GM19397 (cell line): ENCODE results near the gene IFNA14.

Experiments used
- ATAC-seq: cut with Tn5 transposase; IDR thresholded peaks from one replicate; pipeline ENCODE4 v1.9.1; 2021; ENCODE audit warnings: mild to moderate bottlenecking, moderate library complexity; ENCODE audit not compliant: unreplicated experiment

IFNA14 gene

DNA sequence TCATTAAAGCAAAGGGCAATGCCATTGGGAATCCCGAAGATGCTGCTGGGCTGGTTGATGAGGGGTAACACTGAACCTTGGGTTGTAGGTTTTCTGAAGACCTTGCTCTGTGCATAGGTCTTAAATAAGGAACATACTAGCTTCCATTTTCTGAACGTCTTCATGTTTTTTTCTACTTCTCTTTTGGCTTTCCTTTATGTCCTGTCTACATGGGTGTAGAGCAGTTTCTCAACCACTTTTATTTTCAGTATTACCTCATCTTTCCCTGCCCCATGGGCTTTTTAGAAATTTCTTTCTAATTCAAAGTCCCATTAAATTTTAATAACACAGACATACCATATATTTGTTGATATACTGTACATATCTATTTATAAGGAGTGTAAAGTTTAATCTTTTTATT is at the start of gene IFNA14:
Gene IFNA14 (minus strand): TSS at position 95 of the 400 bp plus-strand sequence. CDS start 70 bp downstream, at position 25.
- ATAC-seq = no peak

DNA sequence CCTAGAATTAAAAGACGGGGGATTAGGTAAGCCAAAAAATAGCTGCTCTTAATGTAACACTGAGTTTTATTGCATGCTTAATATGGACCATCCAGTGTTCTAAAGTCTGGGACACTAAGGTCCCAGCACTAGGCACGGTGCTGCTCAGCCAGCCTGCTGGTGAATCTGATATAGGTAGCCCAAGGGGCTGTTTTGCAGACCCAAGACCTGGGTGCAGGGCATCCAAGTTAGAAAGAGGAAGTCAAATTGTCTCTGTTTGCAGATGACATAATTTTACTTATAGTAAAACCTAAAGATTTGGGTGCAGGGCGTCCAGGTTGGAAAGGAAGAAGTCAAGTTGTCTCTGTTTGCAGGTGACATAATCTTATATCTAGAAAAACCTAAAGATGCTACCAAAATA is 47.5 kb upstream of the IFNA14 start:
- no peak for ATAC-seq

DNA sequence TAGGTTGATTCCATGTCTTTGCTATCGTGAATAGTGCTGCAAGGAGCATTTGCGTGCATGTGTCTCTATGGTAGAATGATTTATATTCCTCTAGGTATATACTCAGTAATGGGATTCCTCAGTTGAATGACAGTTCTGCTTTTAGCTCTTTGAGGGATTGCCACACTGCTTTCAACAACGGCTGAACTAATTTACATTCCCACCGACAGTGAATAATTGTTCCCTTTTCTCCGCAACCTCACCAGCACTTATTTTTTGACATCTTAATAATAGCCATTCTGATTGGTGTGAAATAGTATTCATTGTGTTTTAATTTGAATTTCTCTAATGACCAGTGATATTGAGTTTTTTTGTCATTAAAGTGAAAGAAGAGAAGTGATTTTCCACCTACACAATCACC is 46.9 kb upstream of the IFNA14 start:
- no peak for ATAC-seq

DNA sequence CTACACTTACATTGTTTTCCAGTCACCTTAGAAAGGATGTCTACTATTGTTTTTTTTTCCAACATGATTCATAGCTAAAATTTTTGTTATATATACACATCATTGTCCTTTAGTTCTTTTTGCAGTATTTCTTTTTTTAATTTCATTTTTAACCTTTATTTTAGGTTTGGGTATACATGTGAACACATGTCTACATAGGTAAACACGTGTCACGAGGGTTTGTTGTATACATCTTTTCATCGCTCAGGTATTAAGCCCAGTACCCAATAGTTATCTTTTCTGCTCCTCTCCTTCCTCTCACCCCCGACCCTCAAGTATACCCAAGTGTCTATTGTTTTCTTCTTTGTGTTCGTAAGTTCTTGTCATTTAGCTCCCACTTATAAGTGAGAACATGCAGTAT is 46.3 kb upstream of the IFNA14 start:
- no peak for ATAC-seq

DNA sequence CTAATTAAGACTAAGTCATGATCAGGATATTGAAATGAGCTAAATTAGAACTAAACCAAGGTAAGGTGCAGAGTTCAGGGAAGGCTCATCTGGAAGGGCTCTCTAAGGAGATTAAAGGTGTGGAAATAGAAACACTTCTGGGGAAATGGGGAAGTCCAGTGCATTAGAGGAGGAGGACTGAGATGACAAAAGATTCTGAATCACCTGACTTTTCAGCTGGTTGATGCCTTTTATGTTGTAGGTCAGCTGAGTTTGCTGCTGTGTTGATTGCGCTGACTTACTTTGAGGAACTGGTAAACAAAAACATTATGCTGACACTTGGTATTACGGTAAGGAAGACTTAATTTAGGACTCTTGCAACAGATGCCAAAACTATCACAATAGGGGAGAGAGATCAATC is 41.5 kb upstream of the IFNA14 start:
- ATAC-seq = no peak

DNA sequence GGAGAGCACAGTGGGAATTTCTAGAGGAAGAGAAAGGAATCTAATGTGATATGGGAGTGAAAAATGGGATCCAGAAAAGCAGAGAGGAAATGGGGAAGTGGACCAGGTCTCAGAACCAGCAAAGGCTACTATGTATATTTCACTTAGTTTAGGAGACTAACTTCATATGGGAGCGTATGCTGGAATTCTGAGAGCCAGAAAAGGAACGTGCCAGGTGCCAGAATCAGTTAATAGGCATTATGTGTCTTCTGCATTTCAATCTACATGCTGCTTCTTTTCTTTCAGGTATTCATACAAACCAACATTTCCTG is 28.5 kb upstream of the IFNA14 start:
- no peak for ATAC-seq

DNA sequence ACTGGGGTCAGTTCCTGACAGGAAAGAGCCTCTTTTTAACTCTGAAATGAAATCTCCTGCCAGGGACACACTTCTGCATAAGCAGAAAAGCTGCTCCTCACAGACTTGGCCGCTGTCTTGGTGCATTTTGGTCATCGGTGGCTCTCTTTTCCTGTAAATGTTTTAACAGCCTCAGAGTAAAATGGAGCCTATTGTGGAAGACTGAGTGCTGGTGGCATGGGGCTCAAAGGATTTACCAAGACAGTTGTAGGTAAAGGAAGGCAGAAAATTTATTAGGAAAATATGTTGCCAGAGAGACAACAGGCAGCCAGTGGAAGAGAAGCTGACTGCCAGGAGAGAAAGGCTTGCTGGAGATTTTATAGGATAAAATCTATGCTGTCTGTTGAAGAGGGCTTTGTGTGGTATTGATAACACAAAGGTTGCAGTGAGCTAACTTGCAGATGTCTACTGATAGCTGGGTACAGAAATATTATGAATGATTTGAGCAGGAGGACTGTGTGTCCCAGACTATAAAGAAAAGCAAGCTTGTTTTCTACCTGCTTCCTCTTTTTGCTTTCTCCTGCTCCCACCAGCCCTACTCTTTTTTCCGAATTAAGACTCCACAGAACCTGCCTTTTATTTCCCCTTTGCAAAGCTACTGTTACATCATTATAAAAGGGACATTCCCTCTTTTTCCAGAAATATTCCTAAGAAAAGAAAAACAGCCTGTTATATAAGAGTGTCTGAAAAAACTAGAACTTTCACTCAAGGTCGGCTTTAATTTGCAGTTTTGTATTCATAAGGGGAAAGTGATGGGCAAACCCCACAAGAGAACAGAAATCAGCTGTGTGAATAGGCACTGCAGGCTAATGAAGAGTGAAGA is 27.9 kb upstream of the IFNA14 start:
- ATAC-seq = peak; percentile 41

DNA sequence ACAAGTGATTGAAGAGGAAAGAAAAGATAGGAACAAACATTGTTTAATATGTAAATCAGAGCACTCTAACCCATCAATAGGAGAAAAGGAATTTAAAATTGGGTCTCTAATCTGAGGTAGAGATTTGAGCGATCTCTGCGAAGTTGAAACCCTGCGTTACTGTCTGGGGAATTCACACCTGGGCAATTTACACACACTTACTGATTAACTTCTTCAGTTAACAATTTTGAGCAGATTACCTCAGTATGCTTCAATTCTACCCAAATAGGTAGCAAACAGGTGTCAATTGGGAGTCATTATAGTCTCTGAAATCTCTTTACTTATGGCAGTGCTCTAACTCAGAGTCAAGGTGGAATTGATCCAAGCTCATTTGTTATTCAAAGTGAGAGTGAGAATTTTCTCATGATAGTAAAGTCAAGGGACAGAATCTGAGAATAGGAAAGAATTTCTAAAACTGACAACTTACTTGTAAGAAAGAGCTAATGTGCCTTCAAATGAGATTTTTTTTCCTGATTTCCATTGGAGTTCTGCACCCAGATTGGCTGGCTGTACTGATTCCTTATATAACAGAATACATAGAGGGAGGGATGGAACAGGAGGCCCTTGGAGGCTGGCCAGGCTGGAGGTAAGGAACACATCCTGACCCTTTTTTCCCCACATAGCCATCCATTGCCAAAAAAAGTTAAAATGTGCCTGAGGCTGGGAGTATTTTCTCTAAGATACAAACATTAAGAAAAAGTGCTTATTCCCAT is 27.1 kb upstream of the IFNA14 start:
- no peak for ATAC-seq

DNA sequence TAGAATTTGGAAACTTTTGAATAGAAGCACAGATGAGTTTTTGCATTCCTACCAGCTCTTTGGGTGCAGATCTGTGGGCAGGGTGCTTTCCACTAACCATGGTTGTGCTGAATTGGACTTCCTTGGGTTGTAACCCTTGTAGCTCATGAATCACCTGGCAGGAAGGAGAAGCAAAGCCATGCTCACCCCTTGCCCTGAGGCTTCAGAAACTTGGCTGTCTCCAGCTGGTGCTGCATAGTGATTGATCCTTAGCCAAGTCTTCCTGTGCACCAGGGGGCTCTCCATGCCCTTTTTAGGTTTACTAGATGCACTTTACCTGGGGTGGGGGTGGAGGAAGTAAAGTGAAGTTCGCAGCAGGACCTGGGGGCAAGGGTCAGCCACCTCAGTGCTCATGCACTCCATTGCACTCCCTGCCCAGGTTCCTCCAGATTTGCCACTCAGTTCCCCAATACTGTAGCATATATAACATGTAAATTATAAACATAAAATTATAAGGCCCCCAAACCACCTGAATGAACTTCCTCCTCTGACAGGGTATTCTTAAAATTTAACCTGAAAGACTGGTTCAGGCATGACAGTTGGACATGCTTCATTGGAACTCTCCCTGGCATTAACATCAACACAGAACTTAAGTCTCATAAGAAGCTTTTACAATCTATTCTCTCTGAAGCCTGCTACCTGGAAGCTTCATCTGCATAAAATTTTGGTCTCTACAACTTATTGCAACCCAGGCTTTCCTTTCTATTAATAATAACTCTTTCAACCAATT is 25.8 kb upstream of the IFNA14 start:
- peak; percentile 60 for ATAC-seq

DNA sequence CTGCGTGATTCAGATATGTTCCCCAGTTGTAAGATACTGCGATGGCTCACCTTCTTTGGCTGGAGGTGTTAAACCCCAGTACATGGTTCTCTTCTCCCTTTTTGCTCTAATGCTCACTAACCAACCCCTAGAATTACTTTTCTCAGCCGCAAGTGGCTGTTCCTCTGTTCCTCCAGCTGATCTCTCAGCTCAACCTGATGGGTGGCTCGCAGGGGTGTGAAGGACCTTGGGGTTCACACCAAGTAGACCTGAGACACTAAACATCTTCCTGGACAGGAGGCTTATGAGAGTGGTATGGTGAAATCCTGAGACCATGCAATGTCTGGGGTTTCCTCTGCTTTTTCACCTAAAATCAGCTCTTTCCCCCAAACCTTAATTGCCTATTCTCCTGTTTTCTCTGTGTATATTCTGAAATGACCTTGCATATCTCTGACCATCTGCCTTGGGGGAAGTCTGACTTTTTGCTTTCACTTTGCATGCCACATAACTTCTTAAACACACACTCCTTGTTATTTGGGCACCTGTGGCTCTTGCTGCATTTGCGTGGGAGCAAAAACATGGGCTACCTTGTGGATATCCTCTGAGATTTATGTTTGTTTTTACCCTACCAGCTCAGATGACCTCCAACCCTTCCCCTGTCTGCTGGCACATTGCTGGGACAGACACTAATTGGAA is 15.9 kb upstream of the IFNA14 start:
- ATAC-seq = peak; percentile 51

DNA sequence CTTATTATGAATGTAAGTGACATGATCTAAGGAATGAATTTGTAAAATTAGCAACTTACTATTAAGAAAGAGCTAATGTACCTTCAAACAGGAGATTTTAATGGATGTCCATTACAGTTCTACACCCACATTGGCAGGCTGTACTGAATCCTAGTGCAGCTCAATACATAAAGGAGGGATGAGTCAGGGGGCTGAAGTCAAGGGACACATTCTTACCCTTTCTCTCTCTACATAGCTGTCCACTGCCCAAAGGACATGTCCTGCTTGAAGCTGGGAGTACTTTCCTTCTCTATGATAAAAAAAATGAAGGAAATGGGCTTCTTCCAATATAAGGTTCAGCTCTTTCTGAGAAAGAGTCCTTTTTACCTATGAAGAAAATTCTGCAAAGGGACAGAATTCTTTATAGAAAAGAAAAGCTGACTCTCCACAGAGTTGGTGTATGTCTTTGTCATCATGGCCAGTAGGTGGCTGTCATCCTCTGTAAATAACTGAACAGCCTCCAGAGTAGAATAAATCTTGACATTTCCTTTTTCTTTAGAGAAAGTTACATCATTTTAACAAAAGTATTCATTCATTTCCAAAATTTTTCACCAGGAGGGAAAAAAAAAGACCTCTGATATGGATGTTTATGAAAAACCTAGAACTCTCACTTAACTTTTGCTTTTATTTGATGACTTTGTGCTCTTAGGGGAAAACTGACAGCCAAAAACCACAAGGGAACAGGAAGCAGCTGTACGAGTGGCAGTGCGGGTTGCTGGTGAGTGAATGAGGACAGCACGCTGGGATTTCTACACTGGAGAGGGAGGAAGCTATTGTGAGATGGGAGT is 13.1 kb upstream of the IFNA14 start:
- no peak for ATAC-seq

DNA sequence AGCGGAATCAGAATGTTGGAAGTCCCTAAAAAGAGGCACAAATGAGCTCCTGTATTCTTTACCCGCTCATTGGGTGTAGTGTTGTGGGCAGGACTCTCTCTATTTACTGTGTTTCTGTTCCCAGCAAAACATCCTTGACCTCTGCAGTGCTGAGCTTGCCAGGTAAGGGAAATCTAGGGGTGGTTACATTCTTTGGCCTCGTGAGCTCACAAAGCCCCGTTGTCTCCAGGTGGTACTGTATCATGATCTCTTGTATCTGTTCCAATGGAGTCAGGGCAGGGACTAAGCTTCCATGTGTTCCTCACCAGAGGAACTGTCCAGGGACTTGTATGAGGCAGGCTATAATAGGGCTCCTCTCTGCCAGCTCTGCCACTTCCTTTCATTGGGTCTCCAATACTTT is 11.8 kb upstream of the IFNA14 start:
- no peak for ATAC-seq

DNA sequence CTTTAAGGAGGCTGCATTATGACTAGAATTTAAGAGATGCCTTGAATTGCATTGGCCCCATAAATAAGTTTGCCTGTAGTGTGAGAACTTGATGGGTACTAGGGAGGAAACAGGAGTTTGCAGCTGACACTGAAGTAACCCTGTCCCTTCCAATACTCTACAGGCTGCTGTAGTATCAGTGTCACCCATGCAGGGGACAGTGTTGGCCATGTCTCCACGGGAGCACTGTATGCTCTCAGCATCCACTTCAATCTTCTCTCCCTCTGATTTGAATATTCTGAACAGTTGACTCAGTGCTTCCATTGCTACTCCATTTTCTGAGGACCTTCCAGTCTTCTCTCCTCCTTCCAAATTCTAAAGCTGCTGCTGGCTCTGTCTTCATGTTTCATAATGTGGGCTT is 11.4 kb upstream of the IFNA14 start:
- ATAC-seq = no peak

DNA sequence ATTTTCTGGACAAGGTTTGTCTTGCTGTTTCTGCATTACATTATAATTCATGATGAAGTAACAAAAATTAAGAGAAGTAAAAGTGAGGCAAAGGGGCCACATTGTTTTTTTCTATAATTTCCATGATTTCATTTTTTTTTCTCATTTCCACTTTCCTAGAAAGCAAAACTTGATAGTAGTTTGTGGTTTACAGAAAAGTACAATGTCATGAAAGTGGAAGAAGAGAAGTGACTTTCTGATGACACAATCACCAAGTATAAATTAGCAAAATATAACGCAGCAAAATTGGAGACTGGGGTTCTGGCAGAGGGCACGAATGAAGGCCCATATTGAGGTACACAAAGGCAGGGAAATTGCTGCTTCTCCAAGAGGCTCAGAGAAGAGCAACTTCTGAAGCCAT is 5.0 kb upstream of the IFNA14 start:
- no peak for ATAC-seq

DNA sequence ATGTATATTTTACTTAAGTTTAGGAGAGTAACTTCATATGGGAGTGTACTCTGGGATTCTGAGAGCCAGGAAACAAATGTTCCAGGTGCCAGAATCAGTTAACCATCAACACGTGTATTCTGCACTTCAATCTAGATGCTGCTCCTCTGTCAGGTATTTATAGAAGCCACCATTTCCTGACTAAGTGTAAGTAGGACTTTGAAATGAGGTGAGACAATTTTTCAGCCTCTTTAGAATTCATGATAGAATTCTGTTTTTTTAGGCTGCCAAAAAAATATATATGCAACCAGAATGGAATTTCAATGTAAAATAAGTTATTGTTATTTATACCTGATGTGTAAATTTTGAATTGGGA is 3.5 kb downstream of the IFNA14 start:
- ATAC-seq = peak; percentile 36

DNA sequence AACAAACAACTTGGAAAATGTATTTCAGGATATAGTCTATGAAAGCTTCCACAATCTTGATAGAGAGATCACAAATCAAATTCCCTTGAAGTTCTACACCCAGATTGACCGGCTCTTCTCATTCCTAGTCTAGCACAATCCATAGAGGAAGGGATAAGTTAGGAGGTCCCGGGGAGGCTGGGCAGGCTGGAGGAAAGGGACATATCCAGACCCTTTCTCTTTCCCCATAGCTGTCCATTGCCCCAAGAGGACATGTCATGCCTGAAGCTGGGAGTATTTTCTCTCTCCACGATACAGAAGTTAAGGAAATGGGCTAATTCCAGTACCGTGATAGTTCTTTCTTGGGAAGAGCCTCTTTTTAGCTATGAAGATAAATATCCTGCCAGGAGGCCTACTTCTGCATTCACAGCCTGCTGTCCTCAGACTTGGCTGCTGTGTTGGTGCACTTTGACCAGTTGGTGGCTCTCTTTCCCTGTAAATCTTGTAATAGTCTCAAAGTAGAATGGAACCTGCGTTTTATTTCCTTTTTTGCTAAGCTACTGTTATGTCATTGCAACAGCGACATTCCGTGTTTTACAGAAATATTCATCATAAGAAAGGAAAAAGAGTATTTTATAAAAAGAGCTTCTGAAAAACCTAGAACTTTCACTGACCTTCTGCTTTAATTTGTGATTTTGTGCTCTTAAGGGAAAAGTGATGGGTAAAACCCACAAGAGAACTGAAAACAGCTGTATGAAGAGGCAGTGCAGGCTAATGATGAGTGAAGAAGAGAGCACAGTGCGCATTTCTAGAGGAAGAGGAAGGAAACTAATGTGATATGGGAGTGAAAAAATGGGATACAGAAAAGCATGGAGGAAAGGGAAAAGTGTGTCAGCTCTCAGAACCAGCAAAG is 4.1 kb downstream of the IFNA14 start:
- ATAC-seq = peak; percentile 82

DNA sequence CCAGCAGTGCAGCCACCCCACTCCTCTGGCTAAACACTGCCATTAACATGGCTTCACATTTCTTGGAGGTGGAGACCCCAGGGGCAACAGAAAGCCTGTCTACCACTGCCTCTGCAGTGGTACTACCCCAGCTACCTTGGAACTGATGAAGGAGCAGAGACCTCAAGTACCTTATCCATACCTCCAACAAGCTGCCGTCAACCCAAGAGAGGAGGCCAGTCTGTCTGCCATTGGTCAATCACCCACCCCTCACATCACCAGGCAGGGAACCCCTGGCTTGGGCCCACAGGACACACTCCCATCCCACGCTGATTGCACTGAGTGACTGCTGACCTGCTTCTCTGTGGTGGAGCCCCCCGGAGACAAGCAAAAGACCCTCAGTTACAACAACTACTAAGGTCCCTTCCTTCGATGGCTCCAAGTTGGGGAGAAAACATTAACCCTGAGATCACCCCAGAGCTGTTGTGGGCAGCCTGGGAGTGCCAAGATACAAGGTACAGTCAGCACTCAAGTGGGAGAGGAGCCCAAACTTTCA is 5.6 kb downstream of the IFNA14 start:
- no peak for ATAC-seq

DNA sequence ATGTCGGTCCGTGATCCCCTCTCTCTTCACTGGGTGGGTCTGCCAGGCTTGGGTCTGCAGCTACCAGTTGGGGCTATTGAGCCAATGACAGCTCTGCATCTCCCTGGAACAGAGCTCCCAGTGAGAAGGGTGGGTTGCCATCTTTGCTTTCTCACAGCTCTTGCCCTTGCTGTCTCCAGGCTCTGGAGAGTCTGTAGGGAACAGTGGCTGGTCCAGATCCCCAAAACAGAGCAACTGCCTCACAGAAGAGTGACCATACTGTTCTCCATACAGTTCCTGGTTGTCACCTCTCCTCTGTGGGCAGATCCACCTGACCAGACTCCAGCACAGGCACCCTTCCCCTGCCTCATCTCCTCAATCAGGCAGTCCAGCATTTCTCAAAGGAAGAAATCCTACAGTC is 6.5 kb downstream of the IFNA14 start:
- no peak for ATAC-seq

DNA sequence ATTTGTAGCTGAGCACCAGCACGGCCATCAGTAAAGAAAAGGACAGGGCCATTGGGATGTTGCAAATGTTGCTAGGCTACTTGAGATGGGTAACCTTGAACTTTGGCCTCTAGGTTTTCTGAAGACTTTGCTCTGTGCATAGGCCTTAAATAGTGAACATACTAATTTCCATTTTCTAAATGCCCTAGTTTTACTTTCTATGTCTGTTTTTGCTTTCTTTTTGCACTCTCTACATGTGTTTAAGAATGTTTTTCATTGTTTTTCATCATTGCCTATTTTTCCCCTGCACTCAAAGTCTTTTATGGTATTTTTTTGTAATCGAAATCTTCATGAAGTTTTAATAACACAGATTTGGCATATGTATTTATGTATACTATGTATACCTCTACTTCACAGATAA is 11.7 kb downstream of the IFNA14 start, which contains the start of gene IFNA17:
Gene IFNA17 (minus strand): TSS at position 101 of the 400 bp plus-strand sequence. CDS start 49 bp downstream, at position 52.
- ATAC-seq = no peak
